ENCODE measurements around the gene NOL11. TPM values are rescaled to one million over a fixed set of nuclear protein-coding genes. Genes with fewer than 3 reads are reported as not detected.

Gene NOL11
- total and polyA plus RNA-seq, 2 experiments from 2014 or later, result 116 to 130 TPM

- Histone ChIP-seq H3K79me2 (replicated peaks; ENCODE audit: insufficient read depth) (no peaks in the 10 kb centered on the region), H3K9me2 (ENCODE audit: insufficient read depth) (no peaks in the 10 kb centered on the region), H3K36me3 (ENCODE audit: insufficient read depth) (peaks cover 59% of the 10 kb centered on the region), H3F3A (replicated peaks; ENCODE audit: low read depth) (peaks cover 24% of the 10 kb centered on the region), H2AFZ (no peak overlapping the region), H3K4me1 (ENCODE audit: insufficient read depth) (peaks cover 8% of the 10 kb centered on the region; the same call in 1 of the 2 replicates), H3K27ac (ENCODE audit: low read depth) (peak overlapping the region; percentile 34; the same call in 1 of the 2 replicates), H3K27me3 (ENCODE audit: insufficient read depth) (no peaks in the 10 kb centered on the region), H3K4me3 (no peak overlapping the region), H3K4me2 (no peak overlapping the region), H4K20me1 (replicated peaks; ENCODE audit: insufficient read depth) (peaks cover 3% of the 10 kb centered on the region; the same call in 1 of the 2 replicates)
- TF ChIP-seq REST (IDR thresholded peaks at IDR 0.05; ENCODE audit: unreplicated experiment), result no peak
- TF ChIP-seq, protein P1, sequence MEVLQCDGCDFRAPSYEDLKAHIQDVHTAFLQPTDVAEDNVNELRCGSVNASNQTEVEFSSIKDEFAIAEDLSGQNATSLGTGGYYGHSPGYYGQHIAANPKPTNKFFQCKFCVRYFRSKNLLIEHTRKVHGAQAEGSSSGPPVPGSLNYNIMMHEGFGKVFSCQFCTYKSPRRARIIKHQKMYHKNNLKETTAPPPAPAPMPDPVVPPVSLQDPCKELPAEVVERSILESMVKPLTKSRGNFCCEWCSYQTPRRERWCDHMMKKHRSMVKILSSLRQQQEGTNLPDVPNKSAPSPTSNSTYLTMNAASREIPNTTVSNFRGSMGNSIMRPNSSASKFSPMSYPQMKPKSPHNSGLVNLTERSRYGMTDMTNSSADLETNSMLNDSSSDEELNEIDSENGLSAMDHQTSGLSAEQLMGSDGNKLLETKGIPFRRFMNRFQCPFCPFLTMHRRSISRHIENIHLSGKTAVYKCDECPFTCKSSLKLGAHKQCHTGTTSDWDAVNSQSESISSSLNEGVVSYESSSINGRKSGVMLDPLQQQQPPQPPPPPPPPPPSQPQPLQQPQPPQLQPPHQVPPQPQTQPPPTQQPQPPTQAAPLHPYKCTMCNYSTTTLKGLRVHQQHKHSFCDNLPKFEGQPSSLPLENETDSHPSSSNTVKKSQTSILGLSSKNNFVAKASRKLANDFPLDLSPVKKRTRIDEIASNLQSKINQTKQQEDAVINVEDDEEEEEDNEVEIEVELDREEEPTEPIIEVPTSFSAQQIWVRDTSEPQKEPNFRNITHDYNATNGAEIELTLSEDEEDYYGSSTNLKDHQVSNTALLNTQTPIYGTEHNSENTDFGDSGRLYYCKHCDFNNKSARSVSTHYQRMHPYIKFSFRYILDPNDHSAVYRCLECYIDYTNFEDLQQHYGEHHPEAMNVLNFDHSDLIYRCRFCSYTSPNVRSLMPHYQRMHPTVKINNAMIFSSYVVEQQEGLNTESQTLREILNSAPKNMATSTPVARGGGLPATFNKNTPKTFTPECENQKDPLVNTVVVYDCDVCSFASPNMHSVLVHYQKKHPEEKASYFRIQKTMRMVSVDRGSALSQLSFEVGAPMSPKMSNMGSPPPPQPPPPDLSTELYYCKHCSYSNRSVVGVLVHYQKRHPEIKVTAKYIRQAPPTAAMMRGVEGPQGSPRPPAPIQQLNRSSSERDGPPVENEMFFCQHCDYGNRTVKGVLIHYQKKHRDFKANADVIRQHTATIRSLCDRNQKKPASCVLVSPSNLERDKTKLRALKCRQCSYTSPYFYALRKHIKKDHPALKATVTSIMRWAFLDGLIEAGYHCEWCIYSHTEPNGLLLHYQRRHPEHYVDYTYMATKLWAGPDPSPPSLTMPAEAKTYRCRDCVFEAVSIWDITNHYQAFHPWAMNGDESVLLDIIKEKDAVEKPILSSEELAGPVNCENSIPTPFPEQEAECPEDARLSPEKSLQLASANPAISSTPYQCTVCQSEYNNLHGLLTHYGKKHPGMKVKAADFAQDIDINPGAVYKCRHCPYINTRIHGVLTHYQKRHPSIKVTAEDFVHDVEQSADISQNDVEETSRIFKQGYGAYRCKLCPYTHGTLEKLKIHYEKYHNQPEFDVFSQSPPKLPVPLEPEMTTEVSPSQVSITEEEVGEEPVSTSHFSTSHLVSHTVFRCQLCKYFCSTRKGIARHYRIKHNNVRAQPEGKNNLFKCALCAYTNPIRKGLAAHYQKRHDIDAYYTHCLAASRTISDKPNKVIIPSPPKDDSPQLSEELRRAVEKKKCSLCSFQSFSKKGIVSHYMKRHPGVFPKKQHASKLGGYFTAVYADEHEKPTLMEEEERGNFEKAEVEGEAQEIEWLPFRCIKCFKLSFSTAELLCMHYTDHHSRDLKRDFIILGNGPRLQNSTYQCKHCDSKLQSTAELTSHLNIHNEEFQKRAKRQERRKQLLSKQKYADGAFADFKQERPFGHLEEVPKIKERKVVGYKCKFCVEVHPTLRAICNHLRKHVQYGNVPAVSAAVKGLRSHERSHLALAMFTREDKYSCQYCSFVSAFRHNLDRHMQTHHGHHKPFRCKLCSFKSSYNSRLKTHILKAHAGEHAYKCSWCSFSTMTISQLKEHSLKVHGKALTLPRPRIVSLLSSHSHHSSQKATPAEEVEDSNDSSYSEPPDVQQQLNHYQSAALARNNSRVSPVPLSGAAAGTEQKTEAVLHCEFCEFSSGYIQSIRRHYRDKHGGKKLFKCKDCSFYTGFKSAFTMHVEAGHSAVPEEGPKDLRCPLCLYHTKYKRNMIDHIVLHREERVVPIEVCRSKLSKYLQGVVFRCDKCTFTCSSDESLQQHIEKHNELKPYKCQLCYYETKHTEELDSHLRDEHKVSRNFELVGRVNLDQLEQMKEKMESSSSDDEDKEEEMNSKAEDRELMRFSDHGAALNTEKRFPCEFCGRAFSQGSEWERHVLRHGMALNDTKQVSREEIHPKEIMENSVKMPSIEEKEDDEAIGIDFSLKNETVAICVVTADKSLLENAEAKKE (CRISPR knock-in tag; IDR thresholded peaks at IDR 0.05), result no peak
- no peak for TF ChIP-seq ETS1 (IDR thresholded peaks at IDR 0.05)
- no peak for TF ChIP-seq STAT1 (IDR thresholded peaks at IDR 0.05; ENCODE audit: unreplicated experiment)
- no peak for TF ChIP-seq JUNB (IDR thresholded peaks at IDR 0.05; ENCODE audit: unreplicated experiment)
- no peak for TF ChIP-seq CTCF (conservative IDR thresholded peaks at IDR 0.05; ENCODE audit: low read depth in 2 of 2)
- TF ChIP-seq EZH2 (IDR thresholded peaks at IDR 0.05; ENCODE audit: low read depth, unreplicated experiment), result no peak
- no peak for TF ChIP-seq POLR2AphosphoS5 (IDR thresholded peaks at IDR 0.05; ENCODE audit: low read depth)
- no peak for TF ChIP-seq ZNF331 (CRISPR knock-in tag; IDR thresholded peaks at IDR 0.05; ENCODE audit: low read depth)
- TF ChIP-seq EZH2phosphoT487 (IDR thresholded peaks at IDR 0.05; ENCODE audit: unreplicated experiment), result no peak
- no peak for TF ChIP-seq ZNF114 (CRISPR knock-in tag; IDR thresholded peaks at IDR 0.05)
- TF ChIP-seq CREB1 (CRISPR knock-in tag; IDR thresholded peaks at IDR 0.05; ENCODE audit: low read depth), result no peak
- no peak for TF ChIP-seq NANOG (IDR thresholded peaks at IDR 0.05; ENCODE audit: borderline replicate concordance)
- ATAC-seq, result no peak
- peaks cover 15% of the 10 kb centered on the region for H3K4me1 Mint-ChIP-seq
- peaks cover 85% of the 10 kb centered on the region for H3K36me3 Mint-ChIP-seq (ENCODE audit: low read depth)
- no peak for DNase-seq (ENCODE audit: low spot score)
- peaks cover 29% of the 10 kb centered on the region for H3K9me3 Mint-ChIP-seq
- no peak overlapping the region for H3K4me3 Mint-ChIP-seq
- H3K27ac Mint-ChIP-seq, result peak overlapping the region; percentile 89; the same call in 1 of the 2 replicates
- H3K27me3 Mint-ChIP-seq (ENCODE audit: insufficient read depth, low read depth, poor library complexity), result peaks cover 10% of the 10 kb centered on the region
Observed at GRCh38 chr17:67747681-67748235, 30.0 kb downstream of the NOL11 start.

All from GM23338 (cell line).